Epithelial cell of esophagus (primary cell): ENCODE measurements around the gene BPIFB2.

Source experiments
- DNase-seq: peaks from one replicate; pipeline ENCODE4 v3.0.0; 2010; ENCODE audit warnings: low read depth
- H3K4me3 ChIP-seq: 2 replicates; pipeline ENCODE4 v1.5.1; 2011; ENCODE audit warnings: mild to moderate bottlenecking, low read length, control low read depth
- CTCF ChIP-seq: IDR thresholded peaks from 2 replicates; pipeline ENCODE4 v1.5.1; 2011; ENCODE audit warnings: low read depth, mild to moderate bottlenecking, low read length, control low read depth, inconsistent platforms; ENCODE audit not compliant: insufficient read depth; ENCODE audit errors: missing control alignments

The BPIFB2 gene

GRCh38 chr20:32979201-32979998 lies 28.1 kb upstream of the BPIFB2 start:
- DNase-seq, result no peak
- no peak for TF ChIP-seq CTCF
- H3K4me3 ChIP-seq, result no peak overlapping the region

GRCh38 chr20:32980131-32980941 lies 27.2 kb upstream of the BPIFB2 start:
- TF ChIP-seq CTCF, result no peak
- no peak for DNase-seq
- H3K4me3 ChIP-seq, result no peak overlapping the region

- H3K4me3 ChIP-seq, result no peak overlapping the region
- TF ChIP-seq CTCF, result no peak
- DNase-seq, result no peak
These were observed 26.5 kb upstream of the BPIFB2 start for GRCh38 chr20:32980990-32981389.

- TF ChIP-seq CTCF, result no peak
- no peak for DNase-seq
- H3K4me3 ChIP-seq, result no peak overlapping the region
These were observed 24.7 kb upstream of the BPIFB2 start for GRCh38 chr20:32982617-32983458.

- no peak overlapping the region for H3K4me3 ChIP-seq
- TF ChIP-seq CTCF, result no peak
These were observed 23.9 kb upstream of the BPIFB2 start for GRCh38 chr20:32983459-32984112.

GRCh38 chr20:32984196-32984595 lies 23.3 kb upstream of the BPIFB2 start:
- H3K4me3 ChIP-seq, result no peak overlapping the region
- TF ChIP-seq CTCF, result no peak
- DNase-seq, result no peak

More at GRCh38 chr20:32983459-32984112, 23.9 kb upstream of the BPIFB2 start:
- DNase-seq, result no peak
